ENCODE data around the gene S100A13.

Gene S100A13

GRCh38 chr1:153628638-153629342 is 1.5 kb upstream of the S100A13 start:
- no peak for DNase-seq (ENCODE audit: extremely low read depth in 1 of 2, low read depth in 1 of 2)

- no peak for DNase-seq (ENCODE audit: extremely low read depth in 1 of 2, low read depth in 1 of 2)
Measured at GRCh38 chr1:153627715-153628626, 666 bp upstream of the S100A13 start, which contains the start of gene S100A1. S100A1 (plus strand) TSS chr1:153628434; CDS start chr1:153630522, 2,088 bp downstream.

- DNase-seq (ENCODE audit: extremely low read depth in 1 of 2, low read depth in 1 of 2), result no peak
Measured at GRCh38 chr1:153626477-153626903, 815 bp downstream of the S100A13 start.

GRCh38 chr1:153624965-153625611 is 2.2 kb downstream of the S100A13 start:
- DNase-seq (ENCODE audit: extremely low read depth in 1 of 2, low read depth in 1 of 2), result no peak

GRCh38 chr1:153623101-153623500 is 4.2 kb downstream of the S100A13 start:
- no peak for DNase-seq (ENCODE audit: extremely low read depth in 1 of 2, low read depth in 1 of 2)

GRCh38 chr1:153619171-153619570 is 8.1 kb downstream of the S100A13 start:
- no peak for DNase-seq (ENCODE audit: extremely low read depth in 1 of 2, low read depth in 1 of 2)

- peak in 1 of 2 donors; percentile 63 for DNase-seq (ENCODE audit: extremely low read depth in 1 of 2, low read depth in 1 of 2)
Measured at GRCh38 chr1:153617663-153618062, 9.6 kb downstream of the S100A13 start.

- DNase-seq (ENCODE audit: extremely low read depth in 1 of 2, low read depth in 1 of 2), result no peak
Measured at GRCh38 chr1:153616917-153617311, 10.4 kb downstream of the S100A13 start.

GRCh38 chr1:153616144-153616916 is 11.0 kb downstream of the S100A13 start, which contains the start of gene S100A14:
S100A14 (minus strand) TSS chr1:153616325; CDS start chr1:153615858, 467 bp downstream.
- no peak for DNase-seq (ENCODE audit: extremely low read depth in 1 of 2, low read depth in 1 of 2)

- no peak for DNase-seq (ENCODE audit: extremely low read depth in 1 of 2, low read depth in 1 of 2)
Measured at GRCh38 chr1:153615406-153615805, 11.9 kb downstream of the S100A13 start.

GRCh38 chr1:153614906-153615305 is 12.4 kb downstream of the S100A13 start:
- DNase-seq (ENCODE audit: extremely low read depth in 1 of 2, low read depth in 1 of 2), result no peak

- DNase-seq (ENCODE audit: extremely low read depth in 1 of 2, low read depth in 1 of 2), result no peak
Measured at GRCh38 chr1:153614189-153614900, 13.0 kb downstream of the S100A13 start.

- no peak for DNase-seq (ENCODE audit: extremely low read depth in 1 of 2, low read depth in 1 of 2)
Measured at GRCh38 chr1:153613406-153613805, 13.9 kb downstream of the S100A13 start.

- DNase-seq (ENCODE audit: extremely low read depth in 1 of 2, low read depth in 1 of 2), result no peak
Measured at GRCh38 chr1:153612755-153613331, 14.5 kb downstream of the S100A13 start, which contains the start of gene S100A16. S100A16 (minus strand) TSS chr1:153613137; CDS start chr1:153608151, 4,986 bp downstream.

- no peak for DNase-seq (ENCODE audit: extremely low read depth in 1 of 2, low read depth in 1 of 2)
Measured at GRCh38 chr1:153612111-153612754, 15.1 kb downstream of the S100A13 start.

GRCh38 chr1:153611356-153611755 is 15.9 kb downstream of the S100A13 start:
- no peak for DNase-seq (ENCODE audit: extremely low read depth in 1 of 2, low read depth in 1 of 2)

- no peak for DNase-seq (ENCODE audit: extremely low read depth in 1 of 2, low read depth in 1 of 2)
Measured at GRCh38 chr1:153610811-153611301, 16.4 kb downstream of the S100A13 start.

- DNase-seq (ENCODE audit: extremely low read depth in 1 of 2, low read depth in 1 of 2), result no peak
Measured at GRCh38 chr1:153610334-153610733, 17.0 kb downstream of the S100A13 start.

- no peak for DNase-seq (ENCODE audit: extremely low read depth in 1 of 2, low read depth in 1 of 2)
Measured at GRCh38 chr1:153609585-153609907, 17.8 kb downstream of the S100A13 start.

Measured in stimulated activated CD8-positive, alpha-beta memory T cell treated with anti-CD3 and anti-CD28 coated beads, Interleukin-7, amount 100 ng/mL, for 48 hours (primary cell).